Right hindlimb (tissue), 1 donor: ENCODE results near the gene TRIM29.
"Not testable (repeated sequence)": the region's sequence is repeated elsewhere in the genome, so short reads cannot be mapped to it uniquely, and the experiment has no call there.

Experiments
- DNase-seq: peaks from one replicate; pipeline ENCODE4 v3.0.0-alpha.2; 2018

Gene TRIM29

GRCh38 chr11:120172054-120172911 lies 34.4 kb upstream of the TRIM29 start:
- peak; percentile 79 for DNase-seq

- DNase-seq = no peak
Measured at GRCh38 chr11:120170741-120171261, 32.9 kb upstream of the TRIM29 start.

- no peak for DNase-seq
Measured at GRCh38 chr11:120169981-120170698, 32.2 kb upstream of the TRIM29 start.

GRCh38 chr11:120168960-120169681 lies 31.2 kb upstream of the TRIM29 start:
- DNase-seq = peak; percentile 85

DNA sequence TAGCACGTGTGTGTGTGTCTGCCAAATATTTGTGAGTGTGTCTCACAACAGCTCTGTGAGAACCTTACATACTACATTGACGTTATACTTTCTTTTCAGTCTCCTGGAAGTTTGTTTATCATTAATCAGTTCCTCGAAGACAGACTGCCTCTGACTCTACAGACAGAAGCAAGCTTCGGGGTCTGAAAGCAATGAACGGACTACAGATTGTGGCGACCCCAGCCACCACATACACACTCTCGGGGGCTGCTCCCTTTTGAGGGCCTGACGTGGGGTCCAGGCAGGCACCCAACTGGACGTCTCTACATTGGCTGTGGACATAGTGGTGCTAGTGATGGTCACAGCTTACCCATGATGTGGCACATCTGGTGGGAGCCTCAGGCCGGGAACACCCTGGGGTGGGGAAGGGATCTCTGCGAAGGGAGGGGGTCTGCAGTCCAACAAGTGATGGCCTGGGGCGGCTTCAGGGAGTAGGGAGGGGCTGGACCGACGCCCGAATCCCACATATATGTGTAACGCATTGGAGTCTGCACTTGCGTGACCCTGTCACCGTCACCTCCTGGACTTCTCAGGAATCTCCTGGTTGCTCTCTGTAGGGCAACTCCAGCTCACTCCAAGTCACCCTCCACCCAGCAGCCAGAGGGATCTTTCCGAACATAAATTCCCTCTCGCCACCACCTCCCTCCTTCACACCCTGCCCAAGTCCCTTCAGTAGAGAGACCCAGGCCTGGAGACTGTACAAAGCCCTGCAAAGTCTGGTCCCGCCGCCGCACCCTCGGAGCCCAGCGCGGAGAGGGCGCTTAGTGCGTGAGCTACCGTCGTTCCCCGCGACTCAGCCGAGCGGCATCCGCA lies 30.4 kb upstream of the TRIM29 start:
- no peak for DNase-seq

DNA sequence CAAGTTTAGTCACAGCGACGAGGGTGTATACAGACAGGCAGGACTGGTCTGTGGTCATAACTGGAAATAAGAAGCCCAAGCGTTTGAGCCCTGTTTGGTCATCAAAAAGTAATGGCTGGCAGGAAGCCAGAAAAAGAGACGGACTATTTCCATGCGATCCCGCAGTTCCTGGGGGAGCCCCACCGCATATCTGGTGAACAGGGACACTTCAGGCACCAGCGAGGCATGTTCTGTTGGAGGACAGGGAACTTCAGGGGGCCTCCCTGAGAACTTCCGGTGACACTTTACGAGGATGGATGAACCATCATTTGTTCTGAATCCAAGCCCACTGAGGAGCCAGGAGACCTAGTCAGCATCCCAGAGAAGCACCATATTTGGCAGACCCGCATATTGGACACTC lies 29.7 kb upstream of the TRIM29 start:
- no peak for DNase-seq

GRCh38 chr11:120160436-120160835 lies 22.5 kb upstream of the TRIM29 start:
- no peak for DNase-seq

DNA sequence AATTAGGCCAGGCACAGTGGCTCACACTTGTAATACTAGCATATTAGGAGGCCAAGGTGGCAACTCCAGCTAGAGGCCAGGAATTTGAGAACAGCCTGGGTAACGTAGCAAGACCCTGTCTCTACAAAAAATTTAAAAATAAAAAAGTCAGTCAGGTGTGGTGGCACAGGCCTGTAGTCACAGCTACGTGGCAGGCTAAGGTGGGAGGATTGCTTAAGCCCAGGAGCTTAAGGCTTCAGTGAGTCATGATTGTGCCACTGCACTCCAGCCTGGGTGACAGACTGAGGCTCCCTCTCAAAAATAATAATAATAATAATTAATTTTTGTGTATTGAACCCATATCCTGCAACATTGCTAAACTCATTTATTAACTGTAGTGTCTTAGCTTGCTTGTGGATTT lies 15.3 kb upstream of the TRIM29 start:
- DNase-seq = no peak

DNA sequence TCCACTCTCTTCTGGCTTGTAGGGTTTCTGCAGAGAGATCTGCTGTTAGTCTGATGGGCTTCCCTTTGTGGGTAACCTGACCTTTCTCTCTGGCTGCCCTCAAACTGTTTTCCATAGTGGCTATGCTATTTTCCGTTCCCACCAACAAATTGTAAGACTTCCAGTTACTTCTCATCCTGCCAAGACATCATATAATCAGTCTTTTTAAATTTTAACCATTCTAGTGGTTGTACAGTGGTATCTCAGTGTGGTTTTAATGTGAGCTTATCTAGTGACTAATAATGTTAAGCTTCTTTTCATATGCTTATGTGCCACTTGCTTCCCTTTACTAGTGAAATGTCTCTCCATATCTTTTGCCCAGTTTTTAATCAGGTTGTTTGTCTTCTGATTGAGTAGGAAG lies 13.6 kb upstream of the TRIM29 start:
- DNase-seq = no peak

GRCh38 chr11:120149246-120149645 lies 11.3 kb upstream of the TRIM29 start:
- no peak for DNase-seq

DNA sequence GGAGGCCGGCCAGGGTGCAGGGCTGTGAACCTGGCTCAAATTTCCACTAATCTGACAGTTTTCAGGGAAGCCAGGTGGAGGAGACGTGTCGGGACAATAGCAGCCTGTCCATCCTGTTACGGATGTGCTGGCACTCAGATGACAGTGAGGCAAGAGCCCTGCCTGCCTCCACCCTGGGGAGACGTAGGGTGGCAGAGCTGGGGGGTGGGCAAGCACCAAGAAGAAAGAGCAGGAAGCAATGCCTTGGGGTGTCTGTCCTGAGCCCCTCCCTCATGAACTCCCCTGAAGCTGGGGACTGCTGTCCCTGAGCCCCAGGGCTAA lies 10.0 kb upstream of the TRIM29 start:
- DNase-seq = no peak

GRCh38 chr11:120147094-120147949 lies 9.4 kb upstream of the TRIM29 start:
- DNase-seq = no peak

GRCh38 chr11:120146413-120147093 lies 8.6 kb upstream of the TRIM29 start:
- DNase-seq = no peak

GRCh38 chr11:120144501-120144900 lies 6.6 kb upstream of the TRIM29 start:
- DNase-seq = no peak

DNA sequence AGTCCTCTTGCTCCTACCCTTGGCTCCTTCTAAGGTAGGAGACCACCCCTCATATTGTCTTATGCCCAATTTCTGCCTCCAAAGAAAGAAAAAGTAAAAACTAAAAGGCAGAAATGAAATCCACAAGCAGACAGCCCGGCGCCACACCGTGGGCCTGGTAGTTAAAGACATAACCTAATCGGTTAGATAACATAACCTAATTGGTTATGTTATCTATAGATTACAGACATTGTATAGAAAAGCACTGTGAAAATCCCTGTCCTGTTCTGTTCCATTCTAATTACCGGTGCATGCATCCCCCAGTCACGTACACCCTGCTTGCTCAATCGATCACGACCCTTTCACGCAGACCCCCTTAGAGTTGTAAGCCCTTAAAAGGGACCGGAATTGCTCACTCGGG lies 5.6 kb upstream of the TRIM29 start:
- not testable (repeated sequence) for DNase-seq

GRCh38 chr11:120142441-120143100 lies 4.7 kb upstream of the TRIM29 start:
- DNase-seq = no peak

GRCh38 chr11:120141768-120142423 lies 4.0 kb upstream of the TRIM29 start:
- no peak for DNase-seq

GRCh38 chr11:120141113-120141767 lies 3.3 kb upstream of the TRIM29 start:
- DNase-seq = no peak
